ENCODE measurements around the gene CYLD.
A peak's percentile ranks its signal among the peaks of the same experiment; 100 is the strongest.

The CYLD gene

DNA sequence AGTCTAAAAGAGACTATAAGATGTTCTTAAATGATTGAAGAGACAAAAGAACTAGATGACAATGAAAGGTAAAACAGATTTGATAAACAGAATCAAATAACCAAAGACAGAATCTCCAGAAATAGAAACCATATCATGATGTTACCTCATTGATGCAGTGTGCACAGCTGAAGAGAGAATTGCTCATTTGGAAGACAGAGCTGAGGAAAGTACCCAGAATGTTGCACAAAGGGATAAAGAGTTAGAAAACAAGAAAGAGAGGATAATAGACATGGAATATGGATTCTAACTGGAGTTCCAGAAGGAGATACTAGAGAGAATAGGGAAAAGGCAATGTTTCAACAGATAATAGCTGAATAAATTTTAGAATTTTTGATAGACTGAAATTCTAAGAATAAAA is 47.9 kb downstream of the CYLD start:
- no peak for DNase-seq

DNA sequence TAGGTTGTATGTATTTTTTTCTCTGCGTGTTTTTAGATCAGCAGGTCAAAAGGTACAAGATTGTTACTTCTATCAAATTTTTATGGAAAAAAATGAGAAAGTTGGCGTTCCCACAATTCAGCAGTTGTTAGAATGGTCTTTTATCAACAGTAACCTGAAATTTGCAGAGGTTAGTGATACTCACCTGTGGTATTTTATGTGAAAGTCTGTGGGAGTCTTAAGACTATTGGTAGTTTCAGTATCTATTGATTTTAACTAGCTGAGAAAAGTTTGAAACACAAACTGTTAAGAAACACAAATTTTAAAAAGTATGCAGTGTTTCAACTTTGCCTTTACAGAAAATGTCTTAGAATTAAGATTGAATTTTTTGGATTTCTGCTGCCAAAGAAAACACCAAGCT is 49.6 kb downstream of the CYLD start:
- no peak for DNase-seq

DNA sequence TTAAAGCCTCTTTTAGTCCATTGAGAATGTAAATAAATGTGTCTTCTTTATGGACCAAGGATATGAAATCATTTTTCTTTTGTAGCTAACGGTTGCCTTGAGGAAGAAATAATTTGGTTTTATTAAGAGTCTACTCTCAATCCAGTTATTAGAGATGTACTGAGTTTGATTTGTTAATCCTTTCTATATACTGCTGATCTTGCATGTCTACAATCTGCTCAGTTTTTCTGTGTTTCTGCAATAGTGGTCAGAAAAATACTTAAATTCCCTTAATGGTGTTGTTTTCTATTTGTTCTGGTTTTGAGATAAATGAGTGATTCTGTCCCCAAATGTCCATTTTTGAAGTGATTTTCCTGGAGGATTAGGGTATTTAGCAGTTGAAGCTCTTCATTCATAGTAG is 54.9 kb downstream of the CYLD start:
- DNase-seq, result no peak

DNA sequence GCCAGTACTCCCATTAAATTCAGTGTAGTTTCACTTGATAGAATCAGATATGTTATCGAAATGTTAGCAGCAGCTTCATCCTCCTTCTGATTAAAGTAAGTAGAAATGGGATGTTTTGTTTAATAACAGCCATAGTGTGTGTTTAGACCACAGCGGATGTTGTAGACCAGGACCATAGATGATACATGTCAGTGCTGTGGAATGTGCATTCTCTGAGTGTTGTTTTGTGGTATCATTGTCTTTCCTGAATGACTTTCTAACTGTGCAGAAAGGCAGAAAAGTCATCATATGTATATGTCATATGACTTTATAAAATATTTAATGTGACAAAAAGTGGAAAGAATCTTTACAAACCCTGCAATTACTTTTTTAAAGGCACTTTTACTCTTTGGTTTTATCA is 55.6 kb downstream of the CYLD start:
- DNase-seq, result no peak

DNA sequence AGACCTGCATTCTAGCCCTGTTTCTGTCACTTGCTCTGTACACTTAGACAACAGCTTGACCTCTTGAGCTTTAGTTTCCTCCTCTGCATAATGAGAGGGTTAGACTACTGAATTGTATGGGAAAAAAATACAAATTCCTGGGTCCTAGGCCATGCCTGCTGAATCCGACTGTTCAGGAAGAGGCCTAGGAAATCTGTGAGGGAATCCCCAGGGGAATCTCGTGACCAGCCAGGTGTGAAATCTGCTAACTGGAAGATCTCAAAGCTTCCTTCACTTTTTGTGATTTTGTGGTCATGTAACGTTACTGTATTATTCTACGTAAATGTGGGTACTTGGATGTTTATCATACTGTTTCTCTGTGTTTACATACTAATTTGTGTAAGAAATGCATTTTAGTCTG is 58.2 kb downstream of the CYLD start:
- no peak for DNase-seq

DNA sequence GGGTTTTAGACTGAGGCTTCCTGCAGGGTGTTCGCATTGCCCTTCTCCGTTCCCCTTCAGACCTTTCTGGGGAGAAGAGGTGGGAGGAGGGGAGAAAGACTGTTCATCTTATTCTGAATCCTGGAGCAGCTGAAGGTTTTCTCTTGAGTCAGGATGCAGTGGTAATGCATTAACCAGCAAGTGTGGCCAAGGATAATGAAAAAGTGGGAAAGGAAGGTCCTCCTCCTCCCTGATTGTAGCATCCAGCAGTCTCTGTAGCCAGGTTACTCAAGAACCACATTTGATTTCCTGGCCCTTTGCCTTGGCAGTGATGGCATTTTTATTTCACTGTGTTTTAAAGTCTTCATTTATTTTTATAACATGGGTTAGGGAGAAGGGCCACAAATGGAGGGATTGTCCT is 59.1 kb downstream of the CYLD start:
- DNase-seq, result no peak

DNA sequence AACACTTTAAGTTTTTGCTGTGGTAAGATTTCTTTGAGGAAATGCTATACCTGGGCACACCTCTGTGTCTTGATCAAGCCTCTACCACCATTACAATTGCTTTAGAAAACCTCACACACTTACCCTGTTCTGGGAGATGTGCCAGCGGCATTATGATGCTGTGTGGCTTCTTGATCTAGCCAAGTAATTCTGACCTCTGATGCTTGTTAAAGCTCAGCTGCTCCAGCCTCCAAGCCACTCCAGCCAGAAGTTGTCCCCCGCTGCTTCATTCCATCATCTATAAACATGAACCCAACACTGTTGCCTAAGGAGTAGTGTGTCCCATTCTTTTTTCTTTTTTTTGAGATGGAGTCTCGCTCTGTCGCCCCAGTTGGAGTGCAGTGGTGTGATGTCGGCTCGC is 60.1 kb downstream of the CYLD start:
- no peak for DNase-seq

DNA sequence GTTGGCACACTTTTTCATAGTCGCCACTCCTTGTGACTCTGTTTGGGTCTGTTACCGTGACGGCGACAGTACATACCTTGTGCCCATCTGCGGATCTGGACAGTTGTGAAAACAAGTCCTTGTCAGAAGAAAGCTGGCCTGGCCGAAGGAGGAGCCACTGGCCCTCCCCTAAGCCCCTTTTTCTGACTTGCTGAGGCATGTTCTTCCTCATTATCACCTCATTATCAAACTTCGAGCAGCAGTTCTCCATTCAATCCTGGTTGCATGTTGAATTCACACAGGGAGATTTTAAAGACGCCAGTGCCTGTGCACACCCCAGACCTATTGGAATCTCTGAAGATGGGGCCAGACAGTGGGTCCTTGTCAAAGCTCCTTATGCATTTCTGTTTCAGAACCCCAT is 61.1 kb downstream of the CYLD start:
- no peak for DNase-seq

DNA sequence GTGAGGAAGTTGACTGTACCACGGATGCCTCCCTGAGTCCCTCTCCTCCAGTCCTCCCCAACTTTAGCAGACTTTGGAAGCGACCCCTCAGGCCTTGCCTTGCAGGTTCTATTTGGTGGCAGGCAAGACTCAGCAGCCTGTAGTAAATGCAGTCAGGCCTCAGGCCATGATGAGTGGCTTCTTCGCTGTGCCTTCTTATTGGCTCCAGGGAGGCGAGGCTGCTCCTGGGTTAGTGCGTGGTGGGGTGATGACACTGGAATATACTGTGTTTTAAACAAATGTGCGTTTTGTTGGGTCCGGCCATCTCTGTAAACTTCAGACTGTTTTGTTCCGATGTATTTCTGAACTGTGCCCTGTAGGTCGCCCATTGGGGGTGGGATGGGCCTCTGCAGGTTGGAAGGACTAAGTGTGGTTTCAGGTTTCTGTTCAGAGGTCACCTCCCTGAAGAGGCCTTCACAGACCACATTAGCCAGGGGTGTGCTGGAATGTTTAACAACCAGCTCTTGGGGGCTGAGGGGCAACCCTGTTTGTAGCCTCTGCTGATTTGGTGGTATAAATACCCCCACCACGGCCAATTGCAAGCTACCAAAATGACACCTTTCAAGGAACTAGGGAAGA is 62.5 kb downstream of the CYLD start:
- no peak for DNase-seq

DNA sequence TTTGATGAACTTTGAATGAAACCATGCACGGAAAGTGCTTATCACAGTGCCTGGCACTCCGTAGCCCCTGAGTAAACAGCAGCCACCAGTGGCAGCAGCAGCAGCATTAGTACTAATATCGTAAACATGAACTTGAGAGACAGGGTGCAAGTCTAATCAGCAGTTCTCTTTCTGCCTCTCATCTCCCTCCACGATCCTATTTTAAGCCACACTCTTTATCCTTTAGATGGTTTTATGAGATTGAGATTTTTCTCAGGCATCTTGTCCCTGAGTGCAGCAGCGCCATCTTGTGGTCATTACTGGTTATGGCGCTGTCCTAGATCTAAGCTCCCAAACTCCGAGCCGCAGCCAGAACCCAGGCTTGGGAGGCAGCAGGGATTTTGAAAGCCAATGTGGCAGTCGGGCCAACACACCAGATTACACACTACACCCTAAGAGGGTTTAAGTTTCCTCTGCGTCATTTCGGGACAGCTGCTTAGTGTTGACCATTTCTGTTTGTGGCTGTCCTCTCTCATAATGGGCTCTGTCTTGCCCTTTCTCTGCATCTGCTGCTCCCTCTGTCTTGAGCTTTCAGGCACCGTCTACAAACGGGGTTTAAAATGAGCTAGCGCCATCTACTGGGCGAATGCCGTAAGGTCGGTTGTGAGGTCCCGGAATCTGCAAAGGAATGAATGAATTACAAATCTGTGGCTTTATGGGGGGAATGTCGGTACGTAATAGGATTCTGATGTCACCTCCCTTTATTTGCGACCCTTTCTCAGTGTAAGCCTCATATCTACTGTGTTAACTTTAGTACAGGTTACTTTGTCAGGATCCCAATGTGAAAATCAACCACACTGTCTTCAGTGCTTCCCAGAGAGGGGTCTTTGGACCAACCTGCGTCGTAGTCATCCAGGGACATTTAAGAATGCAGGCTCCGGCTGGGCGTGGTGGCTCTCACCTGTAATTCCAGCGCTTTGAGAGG is 64.5 kb downstream of the CYLD start:
- DNase-seq, result peak; percentile 91

DNA sequence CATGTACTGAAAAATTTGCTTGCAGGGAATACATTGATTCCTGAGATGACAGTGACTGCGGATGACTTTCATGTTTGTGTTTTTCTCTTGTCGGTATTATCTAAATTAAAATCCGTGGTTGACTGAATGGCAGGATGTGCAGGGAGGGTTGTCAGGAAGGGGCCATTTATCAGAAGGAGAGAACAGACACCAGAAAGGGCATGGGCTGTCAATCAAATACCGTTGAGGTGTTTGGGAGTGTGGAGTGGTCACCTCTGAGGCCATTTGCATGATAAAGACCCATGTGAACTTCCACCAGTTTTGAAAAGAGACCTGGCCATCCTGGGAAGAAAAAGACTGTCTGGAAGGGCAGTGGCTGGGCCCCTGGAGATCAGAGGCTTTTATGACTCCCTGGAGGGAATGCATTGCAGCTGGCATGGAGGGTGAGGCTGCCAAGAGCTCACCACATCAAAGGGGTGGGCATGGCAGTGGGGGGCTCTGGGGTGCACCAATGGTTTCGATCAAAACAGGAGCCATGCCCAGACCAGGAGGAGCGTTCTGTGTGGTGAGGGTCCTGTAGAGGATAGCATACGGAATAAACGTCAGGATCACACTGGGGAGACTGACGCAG is 67.1 kb downstream of the CYLD start:
- no peak for DNase-seq

DNA sequence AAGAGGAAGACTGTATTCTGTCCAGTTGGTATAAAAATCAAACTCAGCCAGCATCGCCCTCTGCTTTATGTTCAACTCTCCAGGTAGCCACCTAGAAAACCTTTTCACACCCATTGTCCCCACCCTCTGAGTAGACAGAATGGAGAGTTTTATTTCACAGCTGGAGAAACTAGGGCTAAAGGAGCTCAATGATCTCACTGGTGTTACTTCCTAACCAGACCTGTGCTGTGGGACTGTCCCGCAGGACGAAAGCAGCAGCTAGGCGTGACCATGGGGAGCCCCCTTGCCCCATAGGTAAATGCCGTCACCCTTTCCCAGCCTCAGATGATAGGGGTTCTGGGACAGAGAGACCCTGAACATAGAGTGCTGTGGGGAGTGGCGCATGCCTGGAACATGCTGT is 67.7 kb downstream of the CYLD start:
- no peak for DNase-seq

DNA sequence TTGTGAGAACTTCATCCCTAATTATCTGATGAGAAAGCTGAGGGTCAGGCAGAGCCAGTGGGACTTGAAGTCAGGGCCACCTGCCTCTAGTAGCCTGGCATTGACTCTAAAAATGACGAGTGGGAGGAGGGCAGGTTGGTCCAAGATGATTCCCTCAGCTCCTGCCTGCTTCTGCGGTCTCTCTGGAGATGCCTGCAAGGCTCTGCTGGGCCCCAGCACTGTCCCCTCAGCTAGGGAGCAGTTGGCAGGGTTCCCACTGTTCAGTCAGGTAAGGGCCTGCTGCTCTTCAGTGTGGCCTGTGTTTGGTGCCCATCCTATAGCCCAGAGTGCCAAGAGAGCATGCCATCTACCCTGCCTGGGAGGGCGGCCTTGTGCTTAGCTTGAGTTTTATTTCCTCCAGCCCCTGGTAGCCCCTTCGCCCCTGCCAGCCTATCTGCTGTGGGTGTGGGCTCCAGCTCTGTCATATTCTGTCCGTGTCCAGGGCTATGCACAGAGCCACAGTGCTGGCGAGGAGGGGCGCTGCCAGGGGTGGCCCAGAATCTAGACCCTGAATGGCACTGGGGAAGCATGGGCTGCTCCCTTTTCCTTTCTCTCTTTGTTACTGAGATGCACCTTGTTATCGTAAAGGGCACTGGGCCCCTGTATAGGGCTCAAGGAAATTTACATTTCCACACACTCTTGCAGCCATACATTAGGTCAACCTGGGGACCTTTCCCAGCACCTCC is 68.5 kb downstream of the CYLD start:
- DNase-seq, result no peak

DNA sequence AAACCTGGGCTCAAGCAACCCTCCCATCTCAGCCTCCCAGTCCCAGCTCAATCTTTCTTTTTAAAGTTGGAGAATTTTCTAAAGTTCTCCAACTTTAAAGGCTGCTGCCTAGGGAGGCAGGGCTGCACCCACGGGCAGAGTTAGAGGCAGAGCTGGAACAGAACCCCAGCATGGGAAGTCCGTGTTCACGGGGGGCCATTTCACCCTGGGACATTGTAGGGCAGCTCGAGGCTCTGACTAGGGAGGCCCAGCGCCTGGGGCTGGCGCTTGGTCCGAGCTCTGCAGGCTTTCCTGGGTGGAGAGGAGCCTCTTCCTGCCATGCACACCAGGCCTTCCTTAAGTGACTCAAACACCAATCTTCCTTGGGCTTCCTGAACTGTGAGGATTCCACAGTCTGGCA is 70.2 kb downstream of the CYLD start:
- DNase-seq, result no peak

DNA sequence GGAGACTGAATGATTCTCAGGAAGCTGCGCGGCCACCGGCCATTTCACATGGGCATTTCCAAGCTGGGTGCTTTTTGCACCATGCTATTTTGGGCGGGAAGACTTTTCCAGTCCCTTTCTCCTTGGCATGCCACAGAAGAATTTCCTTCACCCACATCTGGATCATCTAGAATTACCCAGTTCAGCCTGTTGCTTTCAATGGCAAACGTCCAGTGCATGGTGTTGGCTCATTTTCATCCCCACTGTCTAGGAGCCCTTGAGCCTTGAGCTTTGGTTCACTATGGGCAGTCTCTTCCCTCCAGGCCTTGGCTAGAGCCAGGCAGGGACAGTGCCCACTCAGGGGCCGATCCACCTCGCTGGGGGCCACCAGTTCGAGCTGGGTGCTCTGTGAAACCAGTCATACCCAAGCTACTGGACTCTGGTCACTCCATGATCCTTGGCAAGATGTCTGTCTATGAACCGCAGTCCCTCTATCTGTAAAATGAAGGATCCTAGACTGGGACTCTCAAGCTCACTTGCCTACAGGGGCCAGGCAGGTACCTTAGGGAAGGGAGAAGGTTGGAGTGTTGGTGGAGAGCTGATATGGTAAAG is 71.1 kb downstream of the CYLD start:
- no peak for DNase-seq

DNA sequence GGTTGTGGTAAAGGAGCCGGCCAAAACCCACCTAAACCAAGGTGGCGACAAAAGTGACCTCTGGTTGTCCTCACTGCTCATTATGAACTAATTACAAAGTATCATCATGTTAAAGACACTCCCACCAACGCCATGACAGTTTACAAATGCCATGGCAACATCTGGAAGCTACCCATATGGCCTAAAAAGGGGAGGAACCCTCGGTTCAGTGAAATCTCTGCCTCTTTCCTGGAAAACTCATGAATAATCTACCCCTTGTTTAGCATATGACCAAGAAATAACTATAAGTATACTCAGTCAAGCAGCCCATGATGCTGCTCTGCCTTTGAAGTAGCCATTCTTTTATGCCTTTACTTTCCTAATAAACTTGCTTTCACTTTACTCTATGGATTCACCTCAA is 72.2 kb downstream of the CYLD start:
- DNase-seq, result no peak

DNA sequence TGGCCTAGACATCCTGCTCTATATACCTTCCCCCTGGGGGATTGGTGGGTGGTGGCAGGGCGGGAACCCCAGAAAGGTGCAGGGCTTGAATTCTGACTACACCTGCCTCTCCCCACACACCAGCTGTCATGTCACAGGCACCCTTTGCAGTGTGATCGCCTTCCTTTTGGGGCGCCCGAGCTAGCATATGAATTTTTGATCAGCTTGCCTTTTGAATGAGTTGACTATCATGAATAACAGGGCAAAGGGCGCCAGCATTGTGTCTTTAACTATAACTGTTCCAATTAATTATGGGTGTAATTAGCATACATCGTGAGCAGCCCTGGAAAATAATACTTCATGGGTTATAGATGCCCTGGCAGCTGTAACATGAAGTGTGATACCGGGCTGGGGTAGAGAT is 72.7 kb downstream of the CYLD start:
- no peak for DNase-seq

DNA sequence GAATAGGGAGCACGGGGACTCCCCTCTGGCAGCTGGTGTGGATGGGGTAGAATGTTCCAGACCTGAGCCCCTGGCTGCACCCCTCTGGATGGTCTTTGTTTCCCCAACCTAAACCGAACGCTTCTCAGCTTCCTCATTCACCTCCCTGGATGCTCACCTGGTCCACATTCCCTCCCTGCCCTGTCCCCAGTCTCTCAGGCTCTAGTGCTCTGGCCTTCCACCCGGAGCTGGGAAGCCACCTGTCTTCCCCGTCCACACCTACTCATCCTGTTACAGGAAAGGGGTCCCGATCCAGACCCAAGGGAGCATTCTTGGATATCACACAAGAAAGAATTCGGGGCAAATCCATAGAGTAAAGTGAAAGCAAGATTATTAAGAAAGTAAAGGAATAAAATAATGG is 73.5 kb downstream of the CYLD start:
- no peak for DNase-seq

DNA sequence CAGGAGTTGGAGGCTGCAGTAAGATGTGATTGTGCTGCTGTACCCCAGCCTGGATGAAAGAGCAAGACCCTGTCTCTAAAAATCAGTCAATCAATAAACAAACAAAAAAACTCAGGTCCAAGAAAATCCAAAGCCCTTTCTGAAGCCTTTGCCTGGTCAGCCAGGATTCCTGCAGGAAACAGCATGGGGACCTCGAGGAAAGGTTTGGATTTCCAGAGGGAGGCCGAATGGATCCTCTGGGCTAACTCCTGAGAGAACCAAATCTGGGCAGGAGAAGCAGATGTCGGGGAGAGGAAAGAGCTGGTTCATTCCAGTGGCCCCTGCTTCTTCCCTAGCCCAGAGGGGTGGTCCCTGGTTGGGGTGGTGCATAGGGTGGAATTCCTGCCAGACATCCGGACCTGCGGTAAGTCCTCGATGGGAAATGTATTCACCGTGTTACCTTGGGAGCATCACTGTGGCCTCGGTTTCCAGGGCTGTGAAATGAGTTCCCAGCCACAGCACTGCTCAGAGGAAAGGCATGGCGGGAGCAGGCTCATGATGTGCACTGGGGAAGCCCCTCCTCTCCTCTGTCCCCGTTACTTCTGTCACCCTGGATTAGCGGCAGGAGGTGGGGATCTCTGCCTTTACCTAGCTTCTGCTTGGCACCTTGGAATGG is 75.1 kb downstream of the CYLD start:
- DNase-seq, result no peak

DNA sequence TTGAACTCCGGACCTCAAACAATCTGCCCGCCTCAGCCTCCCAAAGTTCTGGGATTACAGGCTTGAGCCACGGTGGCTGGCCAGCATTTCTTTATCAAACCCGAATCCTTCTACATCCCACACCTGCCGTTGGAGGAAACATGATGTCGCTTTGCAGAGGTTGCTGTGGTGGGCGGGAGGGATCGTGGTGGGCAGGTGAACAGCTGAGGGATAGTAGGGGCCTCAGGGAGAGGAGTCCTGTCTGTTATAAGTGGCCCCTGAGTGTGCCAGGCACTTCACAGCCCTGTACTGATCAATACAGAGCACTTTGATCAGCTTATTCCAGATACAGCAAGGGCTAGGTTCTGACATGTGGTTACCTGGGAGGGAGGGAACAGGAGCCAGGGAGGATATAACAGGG is 76.5 kb downstream of the CYLD start:
- no peak for DNase-seq

DNA sequence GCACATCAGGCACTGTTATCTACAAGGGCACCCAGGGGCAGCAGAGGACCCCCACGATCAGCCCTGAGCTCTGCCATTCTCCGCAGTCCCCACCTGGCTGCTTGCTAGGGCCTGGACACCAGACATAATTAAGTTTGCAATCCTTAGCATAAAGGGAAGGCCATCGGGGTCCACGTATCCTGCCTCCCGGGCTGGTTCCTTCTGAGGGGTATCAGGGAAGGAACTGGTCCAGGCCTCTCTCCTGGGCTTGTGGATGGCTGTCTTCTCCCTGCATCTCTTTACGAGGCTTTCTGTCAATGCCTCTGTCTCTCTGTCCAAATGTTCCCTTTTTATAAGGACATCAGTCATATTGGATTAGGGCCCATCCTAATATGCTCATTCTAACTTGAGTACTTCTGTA is 77.8 kb downstream of the CYLD start:
- DNase-seq, result no peak

DNA sequence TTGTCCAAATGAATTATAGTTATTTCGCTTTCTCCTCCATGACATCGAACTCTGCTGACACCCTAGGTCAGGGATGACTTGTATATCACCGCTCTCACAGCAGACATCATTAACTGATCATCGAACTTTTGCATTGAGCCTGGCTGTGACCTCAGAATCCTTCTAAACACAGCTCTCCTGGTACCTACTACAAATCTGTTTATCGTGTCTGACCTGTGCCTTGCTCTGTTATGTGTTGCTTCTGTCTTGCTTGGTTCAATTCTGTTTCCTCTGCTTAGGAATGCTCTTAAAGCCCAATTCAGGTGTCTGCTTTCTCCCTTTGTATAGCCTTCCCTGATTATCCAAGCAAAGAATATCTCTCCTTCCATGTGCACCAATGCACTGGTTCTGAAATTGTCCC is 78.3 kb downstream of the CYLD start:
- DNase-seq, result no peak

DNA sequence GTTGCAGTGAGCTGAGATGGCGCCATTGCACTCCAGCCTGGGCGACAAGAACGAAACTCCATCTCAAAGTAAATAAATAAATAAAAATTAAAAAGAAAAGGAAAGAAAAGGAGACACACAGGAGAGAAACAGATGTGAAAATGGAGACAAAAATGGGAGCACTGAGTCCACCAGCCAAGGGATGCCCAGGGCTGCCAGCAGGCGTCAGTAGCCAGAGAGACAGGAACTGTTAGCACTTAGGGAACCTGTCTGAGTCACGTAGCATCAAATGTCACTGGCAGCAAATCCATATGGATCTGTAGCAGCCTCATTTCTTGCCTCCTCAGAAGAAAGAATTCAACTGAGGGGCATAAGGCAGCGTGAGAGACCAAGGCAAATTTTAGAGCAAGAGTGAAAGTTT is 79.7 kb downstream of the CYLD start:
- no peak for DNase-seq

Measured in NCI-H1694 treated with DMSO at 0.1 percent for 48 hours (cell line).